Gastroesophageal sphincter (tissue), 3 donors: ENCODE data around the gene HUWE1.

Source experiments
- CTCF ChIP-seq, 4 experiments: fragments of 200-600 bp in 2 of 4; fragments of 450-650 bp in 2 of 4; sonication (generic) in 1 of 4; IDR thresholded peaks; one replicate each; pipeline ENCODE4 v1.5.1; 2017 to 2019; ENCODE audit warnings: antibody characterized with exemption in 4 of 4, mild to moderate bottlenecking in 2 of 4, moderate library complexity in 2 of 4
- POLR2A ChIP-seq, 2 donors: fragments of 450-650 bp; IDR thresholded peaks; one replicate each; pipeline ENCODE4 v1.6.1; 2017; ENCODE audit warnings: antibody characterized with exemption in 2 of 2, mild to moderate bottlenecking in 2 of 2, moderate library complexity in 1 of 2
- POLR2AphosphoS5 ChIP-seq: sonication (generic); formaldehyde crosslinking; IDR thresholded peaks from one replicate; pipeline ENCODE4 v1.6.1; 2017; ENCODE audit warnings: antibody characterized with exemption

- no peak for TF ChIP-seq POLR2A (IDR thresholded peaks at IDR 0.05)
- no peak for TF ChIP-seq CTCF (IDR thresholded peaks at IDR 0.05)
- TF ChIP-seq POLR2AphosphoS5: no peak
These were observed 102.9 kb downstream of the HUWE1 start for GRCh38 chrX:53583571-53583970.
